SU-DHL-6 (cell line): ENCODE data around the gene ARHGDIB.

ENCODE experiments used
- H2AFZ ChIP-seq: fragments of 200-600 bp; sonication (generic); 2 replicates; pipeline ENCODE4 v1.6.1; 2014; ENCODE audit warnings: low read depth, mild to moderate bottlenecking, moderate library complexity, mixed read lengths, antibody characterized with exemption, low read length; ENCODE audit not compliant: severe bottlenecking
- H3F3A ChIP-seq: fragments of 200-600 bp; shearing (Covaris generic); 2 replicates; pipeline ENCODE4 v1.6.0; 2016; ENCODE audit warnings: antibody characterized with exemption, mild to moderate bottlenecking; ENCODE audit not compliant: insufficient read depth
- H3K27ac ChIP-seq: fragments of 200-600 bp; sonication (generic); 2 replicates; pipeline ENCODE4 v1.5.1; 2016; ENCODE audit warnings: low read depth, mild to moderate bottlenecking, low read length, moderate library complexity, mixed read lengths
- H3K27me3 ChIP-seq: fragments of 200-600 bp; sonication (generic), shearing (Covaris generic); 2 replicates; pipeline ENCODE4 v1.6.0; 2014; ENCODE audit warnings: mild to moderate bottlenecking, low read length
- H3K36me3 ChIP-seq: fragments of 200-600 bp; sonication (generic); 2 replicates; pipeline ENCODE4 v1.6.1; 2014; ENCODE audit warnings: mild to moderate bottlenecking, low read length, mixed read lengths
- H3K4me2 ChIP-seq: fragments of 300-600, 200-600 bp; shearing (Covaris generic), sonication (generic); 2 replicates; pipeline ENCODE4 v1.6.0; 2014; ENCODE audit warnings: low read length, low read depth, mild to moderate bottlenecking; ENCODE audit not compliant: poor library complexity, severe bottlenecking
- H3K4me3 ChIP-seq: fragments of 200-600 bp; sonication (generic); 2 replicates; pipeline ENCODE4 v1.5.1; 2014; ENCODE audit warnings: antibody characterized with exemption, low read length, mild to moderate bottlenecking, mixed read lengths; ENCODE audit not compliant: insufficient read depth, poor library complexity, severe bottlenecking
- H3K79me2 ChIP-seq: fragments of 200-600 bp; sonication (generic); 2 replicates; pipeline ENCODE4 v1.6.1; 2014; ENCODE audit warnings: mild to moderate bottlenecking, low read length, moderate library complexity; ENCODE audit not compliant: insufficient read depth
- H3K9ac ChIP-seq: fragments of 200-600 bp; sonication (generic); 2 replicates; pipeline ENCODE4 v1.7.0; 2014; ENCODE audit warnings: mild to moderate bottlenecking, low read length
- H3K9me2 ChIP-seq: fragments of 200-600 bp; sonication (generic); replicated peaks from 2 replicates; pipeline ENCODE4 v1.6.1; 2014; ENCODE audit warnings: low read length; ENCODE audit not compliant: insufficient read depth
- H3K9me3 ChIP-seq: fragments of 200-600 bp; sonication (generic); 2 replicates; pipeline ENCODE4 v1.6.1; 2014; ENCODE audit warnings: low read length, mixed read lengths; ENCODE audit not compliant: insufficient read depth
- H4K20me1 ChIP-seq: fragments of 200-600 bp; sonication (generic); 2 replicates; pipeline ENCODE4 v1.6.1; 2014; ENCODE audit warnings: low read depth, mild to moderate bottlenecking, antibody characterized with exemption, low read length, moderate library complexity, mixed read lengths
- EZH2phosphoT487 ChIP-seq: fragments of 200-600 bp; sonication (generic), shearing (Covaris generic); conservative IDR thresholded peaks from 2 replicates; pipeline ENCODE4 v1.6.1; 2018; ENCODE audit warnings: mild to moderate bottlenecking, antibody characterized with exemption, low read length, moderate library complexity, mixed read lengths
- TF ChIP-seq, protein P1 (sequence below): fragments of 200-600 bp; sonication (generic); IDR thresholded peaks from one replicate; pipeline ENCODE4 v1.5.1; 2017; ENCODE audit warnings: antibody characterized with exemption, mild to moderate bottlenecking, low read length, moderate library complexity; ENCODE audit not compliant: insufficient read depth, poor library complexity, severe bottlenecking

Gene ARHGDIB

DNA sequence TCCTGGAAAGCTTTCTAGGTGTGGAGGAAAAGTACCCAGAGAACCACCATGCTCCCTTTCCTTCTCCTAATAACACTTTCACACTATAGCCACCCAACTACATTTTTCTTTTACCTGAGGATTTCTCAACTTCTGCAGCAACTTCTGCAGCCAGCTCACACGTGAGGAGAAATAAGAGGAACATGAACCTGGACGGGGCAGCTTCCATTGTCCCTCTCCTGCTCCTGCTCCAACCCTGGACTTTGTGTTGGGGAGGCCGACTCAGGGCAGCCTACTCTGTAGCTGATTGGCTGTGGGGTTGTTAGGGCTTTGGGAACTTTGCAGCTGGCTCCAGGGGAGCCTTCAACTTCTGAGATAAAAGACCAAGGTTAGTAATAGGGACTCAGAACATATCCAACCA lies 23.1 kb downstream of the ARHGDIB start, which contains the start of gene ERP27:
Gene ERP27 (minus strand): TSS at position 237 of the 400 bp plus-strand sequence. CDS start 29 bp downstream, at position 208.
- no peak within 1 kb of the TSS for H3K27ac ChIP-seq
- no peaks in the 10 kb centered on the region for H3K9me3 ChIP-seq
- TF ChIP-seq, protein P1, sequence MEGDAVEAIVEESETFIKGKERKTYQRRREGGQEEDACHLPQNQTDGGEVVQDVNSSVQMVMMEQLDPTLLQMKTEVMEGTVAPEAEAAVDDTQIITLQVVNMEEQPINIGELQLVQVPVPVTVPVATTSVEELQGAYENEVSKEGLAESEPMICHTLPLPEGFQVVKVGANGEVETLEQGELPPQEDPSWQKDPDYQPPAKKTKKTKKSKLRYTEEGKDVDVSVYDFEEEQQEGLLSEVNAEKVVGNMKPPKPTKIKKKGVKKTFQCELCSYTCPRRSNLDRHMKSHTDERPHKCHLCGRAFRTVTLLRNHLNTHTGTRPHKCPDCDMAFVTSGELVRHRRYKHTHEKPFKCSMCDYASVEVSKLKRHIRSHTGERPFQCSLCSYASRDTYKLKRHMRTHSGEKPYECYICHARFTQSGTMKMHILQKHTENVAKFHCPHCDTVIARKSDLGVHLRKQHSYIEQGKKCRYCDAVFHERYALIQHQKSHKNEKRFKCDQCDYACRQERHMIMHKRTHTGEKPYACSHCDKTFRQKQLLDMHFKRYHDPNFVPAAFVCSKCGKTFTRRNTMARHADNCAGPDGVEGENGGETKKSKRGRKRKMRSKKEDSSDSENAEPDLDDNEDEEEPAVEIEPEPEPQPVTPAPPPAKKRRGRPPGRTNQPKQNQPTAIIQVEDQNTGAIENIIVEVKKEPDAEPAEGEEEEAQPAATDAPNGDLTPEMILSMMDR = no peak
- TF ChIP-seq EZH2phosphoT487 = no peak
- H3K4me2 ChIP-seq = no peak within 1 kb of the TSS
- H3K27me3 ChIP-seq = no peaks in the 10 kb centered on the region
- no peak within 1 kb of the TSS for H3K4me3 ChIP-seq
- H4K20me1 ChIP-seq = no peaks in the 10 kb centered on the region
- H3K36me3 ChIP-seq = peaks cover 15% of the 10 kb centered on the region
- no peaks in the 10 kb centered on the region for H3K79me2 ChIP-seq
- no peaks in the 10 kb centered on the region for H3K9me2 ChIP-seq
- peaks cover 32% of the 10 kb centered on the region for H3F3A ChIP-seq
- no peak within 1 kb of the TSS for H2AFZ ChIP-seq
- H3K9ac ChIP-seq = no peak within 1 kb of the TSS

DNA sequence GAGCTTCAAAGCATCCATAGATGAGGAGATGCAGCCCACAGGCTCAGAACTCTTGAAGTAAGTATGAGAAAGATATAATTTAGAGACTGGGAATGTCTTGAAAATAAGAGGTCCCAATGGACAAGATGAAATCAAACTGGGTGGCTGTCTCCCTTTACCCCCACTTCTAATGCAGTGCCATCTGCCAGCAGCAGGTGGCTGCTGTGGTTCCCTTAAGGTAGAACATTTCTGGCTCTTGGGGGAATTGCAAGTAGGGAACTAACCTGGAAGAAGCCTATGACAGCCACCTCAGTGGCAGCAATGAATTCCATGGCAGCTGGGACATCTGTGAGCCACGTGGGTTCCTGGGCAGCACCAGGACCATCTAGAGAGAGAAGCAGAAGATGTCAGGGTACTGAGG lies 23.7 kb downstream of the ARHGDIB start:
- Histone ChIP-seq H3K27me3 (no peaks in the 10 kb centered on the region), H3F3A (peaks cover 32% of the 10 kb centered on the region), H2AFZ (no peak overlapping the region), H3K79me2 (no peaks in the 10 kb centered on the region), H3K27ac (no peak overlapping the region), H3K9me3 (no peaks in the 10 kb centered on the region), H3K9me2 (no peaks in the 10 kb centered on the region), H3K9ac (no peak overlapping the region), H3K36me3 (peaks cover 11% of the 10 kb centered on the region), H4K20me1 (no peaks in the 10 kb centered on the region), H3K4me2 (no peak overlapping the region), H3K4me3 (no peak overlapping the region)
- TF ChIP-seq EZH2phosphoT487 = no peak
- TF ChIP-seq, protein P1 = no peak

DNA sequence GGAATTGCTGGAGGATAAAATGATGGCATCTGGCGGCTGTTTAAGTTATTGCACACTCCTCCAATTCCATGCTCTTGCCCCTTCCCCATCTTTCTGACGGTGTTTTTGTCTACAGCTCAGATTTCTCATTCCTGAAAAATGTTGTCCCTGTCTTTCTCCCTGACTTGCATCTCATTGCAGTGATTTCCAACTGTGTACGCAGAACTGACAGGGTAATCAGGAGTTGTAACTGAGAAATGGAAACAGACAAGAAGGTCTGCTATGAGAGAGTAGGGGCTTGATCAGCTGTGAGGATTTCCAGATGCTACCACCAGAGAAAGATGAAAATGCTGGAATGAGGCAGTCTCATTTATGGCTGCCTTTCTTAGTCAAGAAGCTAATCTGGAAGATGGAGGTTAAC lies 24.4 kb downstream of the ARHGDIB start:
- no peak overlapping the region for H3K4me2 ChIP-seq
- H3K9ac ChIP-seq = no peak overlapping the region
- H3K79me2 ChIP-seq = no peaks in the 10 kb centered on the region
- no peak overlapping the region for H3K4me3 ChIP-seq
- no peak for TF ChIP-seq EZH2phosphoT487
- TF ChIP-seq, protein P1 = no peak
- peaks cover 7% of the 10 kb centered on the region for H3K36me3 ChIP-seq
- no peaks in the 10 kb centered on the region for H3K9me3 ChIP-seq
- H3K9me2 ChIP-seq = no peaks in the 10 kb centered on the region
- peaks cover 25% of the 10 kb centered on the region for H3F3A ChIP-seq
- H3K27me3 ChIP-seq = no peaks in the 10 kb centered on the region
- H4K20me1 ChIP-seq = no peaks in the 10 kb centered on the region
- no peak overlapping the region for H2AFZ ChIP-seq
- no peak overlapping the region for H3K27ac ChIP-seq
